Fibroblast of villous mesenchyme (primary cell): ENCODE results near the gene ZFYVE16. TPM values are rescaled to one million over a fixed set of nuclear protein-coding genes. Genes with fewer than 3 reads are reported as not detected.
A peak's percentile ranks its signal among the peaks of the same experiment; 100 is the strongest.
"Not testable (repeated sequence)": the region's sequence is repeated elsewhere in the genome, so short reads cannot be mapped to it uniquely, and the experiment has no call there.

ENCODE experiments used
- DNase-seq: peaks from one replicate; pipeline ENCODE4 v3.0.0-alpha.2; 2010; ENCODE audit warnings: low read depth
- H3K4me3 ChIP-seq: 2 replicates; pipeline ENCODE4 v1.5.1; 2011; ENCODE audit warnings: low read depth, mild to moderate bottlenecking, low read length
- total RNA-seq: library from RNA; depleted of rRNA; stranded (reverse); fragments of >200 nt; gene quantifications from 2 replicates; pipeline ENCODE4 v1.2.3, GENCODE V29; 2012
- TF ChIP-seq, protein P1 (sequence below): IDR thresholded peaks from 2 replicates; pipeline ENCODE4 v1.5.1; 2012; ENCODE audit warnings: low read depth, mild to moderate bottlenecking, low read length; ENCODE audit not compliant: insufficient read depth

The ZFYVE16 gene
- total RNA-seq, 1 donor, result 40.6 TPM

DNA sequence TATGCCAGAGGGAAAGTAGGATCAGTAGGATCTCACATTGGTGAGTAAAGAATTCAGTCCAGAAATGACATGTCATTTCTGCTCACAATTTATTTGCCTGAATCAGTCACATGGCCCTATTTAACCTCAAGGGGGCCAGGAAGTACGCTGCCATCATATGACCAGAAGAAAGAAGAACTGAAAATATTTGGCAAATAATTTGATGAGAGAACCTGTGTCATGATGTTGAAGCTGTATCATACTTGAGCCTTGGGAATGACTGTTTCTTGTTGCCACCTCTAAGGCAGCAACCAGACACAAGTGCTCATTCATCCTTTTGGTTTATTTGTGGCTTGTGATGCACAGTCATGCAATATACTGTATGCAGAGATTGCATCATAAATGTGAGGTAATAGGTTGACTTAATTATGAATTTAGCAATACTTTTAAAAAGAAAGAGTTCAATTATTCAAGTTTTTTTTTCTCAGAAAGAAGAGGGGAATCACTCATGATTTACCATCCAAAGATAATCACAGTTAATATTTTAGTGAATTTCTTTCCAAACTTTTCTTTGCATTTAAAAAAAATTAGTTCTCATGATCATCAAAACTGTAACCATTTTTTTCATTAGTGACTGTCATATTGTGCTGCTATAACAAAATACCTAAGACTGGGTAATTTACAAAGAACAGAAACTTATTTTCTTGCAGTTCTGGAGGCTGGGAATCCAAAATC lies 8.2 kb upstream of the ZFYVE16 start:
- TF ChIP-seq, protein P1, sequence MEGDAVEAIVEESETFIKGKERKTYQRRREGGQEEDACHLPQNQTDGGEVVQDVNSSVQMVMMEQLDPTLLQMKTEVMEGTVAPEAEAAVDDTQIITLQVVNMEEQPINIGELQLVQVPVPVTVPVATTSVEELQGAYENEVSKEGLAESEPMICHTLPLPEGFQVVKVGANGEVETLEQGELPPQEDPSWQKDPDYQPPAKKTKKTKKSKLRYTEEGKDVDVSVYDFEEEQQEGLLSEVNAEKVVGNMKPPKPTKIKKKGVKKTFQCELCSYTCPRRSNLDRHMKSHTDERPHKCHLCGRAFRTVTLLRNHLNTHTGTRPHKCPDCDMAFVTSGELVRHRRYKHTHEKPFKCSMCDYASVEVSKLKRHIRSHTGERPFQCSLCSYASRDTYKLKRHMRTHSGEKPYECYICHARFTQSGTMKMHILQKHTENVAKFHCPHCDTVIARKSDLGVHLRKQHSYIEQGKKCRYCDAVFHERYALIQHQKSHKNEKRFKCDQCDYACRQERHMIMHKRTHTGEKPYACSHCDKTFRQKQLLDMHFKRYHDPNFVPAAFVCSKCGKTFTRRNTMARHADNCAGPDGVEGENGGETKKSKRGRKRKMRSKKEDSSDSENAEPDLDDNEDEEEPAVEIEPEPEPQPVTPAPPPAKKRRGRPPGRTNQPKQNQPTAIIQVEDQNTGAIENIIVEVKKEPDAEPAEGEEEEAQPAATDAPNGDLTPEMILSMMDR, result no peak
- no peak overlapping the region for H3K4me3 ChIP-seq
- peak; percentile 76 for DNase-seq

DNA sequence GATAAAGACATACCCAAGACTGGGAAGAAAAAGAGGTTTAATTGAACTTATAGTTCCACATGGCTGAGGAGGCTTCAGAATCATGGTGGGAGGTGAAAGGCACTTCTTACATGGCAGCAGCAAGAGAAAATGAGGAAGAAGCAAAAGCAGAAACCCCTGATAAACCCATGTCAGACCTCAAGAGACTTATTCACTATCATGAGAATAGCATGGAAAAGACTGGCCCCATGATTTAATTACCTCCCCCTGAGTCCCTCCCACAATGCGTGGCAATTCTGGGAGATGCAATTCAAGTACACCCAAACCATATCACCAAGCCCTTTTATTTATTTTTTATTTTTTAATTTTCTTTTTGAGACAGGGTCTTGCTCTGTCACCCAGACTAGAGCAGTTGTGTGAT lies 7.5 kb upstream of the ZFYVE16 start:
- not testable (repeated sequence) for DNase-seq, H3K4me3 ChIP-seq

DNA sequence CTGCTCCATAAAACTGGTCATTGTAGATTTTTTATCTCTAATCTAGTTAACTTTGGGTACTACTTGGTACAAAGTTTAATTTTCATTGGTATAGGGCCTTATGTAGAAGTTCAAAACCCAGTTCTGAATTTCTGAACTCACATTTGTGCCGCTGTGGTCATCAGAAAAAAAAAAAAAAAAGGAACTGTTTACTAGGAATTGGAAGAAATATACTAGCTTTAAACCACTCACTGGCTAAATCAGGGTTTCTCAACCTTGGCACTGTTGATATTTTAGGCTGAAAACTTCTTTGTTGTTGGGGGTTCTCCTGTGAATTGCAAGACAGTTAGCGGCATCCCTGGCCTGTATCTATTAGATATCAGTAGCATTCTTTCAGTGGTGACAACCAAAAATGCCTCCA lies 4.1 kb upstream of the ZFYVE16 start:
- no peak for DNase-seq
- TF ChIP-seq, protein P1, result no peak
- no peak overlapping the region for H3K4me3 ChIP-seq

DNA sequence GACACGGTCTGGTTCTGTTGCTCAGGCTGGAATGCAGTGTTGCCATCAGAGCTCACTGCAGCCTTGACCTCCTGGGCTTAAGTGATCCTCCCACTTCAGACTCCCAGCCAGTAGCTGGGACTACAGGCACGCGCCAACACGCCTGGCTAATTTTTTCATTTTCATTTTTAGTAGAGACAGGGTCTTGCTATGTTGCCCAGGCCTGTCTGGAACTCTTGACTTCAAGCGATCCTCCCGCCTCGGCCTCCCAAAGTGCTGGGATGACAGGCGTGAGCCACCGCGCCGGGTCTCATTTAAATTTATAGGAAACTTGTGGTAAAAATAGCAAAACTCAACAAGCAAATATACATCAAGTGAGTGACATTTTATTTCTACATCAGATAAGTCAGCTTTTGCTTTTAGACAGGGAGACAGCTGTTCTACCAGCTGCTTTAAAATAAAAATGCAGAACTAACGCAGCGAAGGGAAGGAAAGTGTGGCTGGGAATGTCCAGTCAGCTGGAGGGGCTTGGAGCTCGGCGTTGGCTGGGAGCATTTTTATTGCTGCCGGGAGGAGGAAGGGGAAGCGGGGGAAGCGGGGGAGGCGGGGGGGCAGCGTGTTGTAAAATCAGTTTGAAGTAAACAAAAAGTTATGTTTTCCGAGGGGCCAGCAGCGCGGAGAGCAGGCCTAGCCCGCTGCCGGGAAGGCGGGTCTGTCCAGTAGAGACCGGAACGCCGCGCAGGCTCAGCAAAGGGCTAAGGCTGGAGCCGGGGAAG lies 707 bp upstream of the ZFYVE16 start:
- peak; percentile 92 for DNase-seq
- TF ChIP-seq, protein P1, result no peak
- peak overlapping the region; percentile 94 for H3K4me3 ChIP-seq

DNA sequence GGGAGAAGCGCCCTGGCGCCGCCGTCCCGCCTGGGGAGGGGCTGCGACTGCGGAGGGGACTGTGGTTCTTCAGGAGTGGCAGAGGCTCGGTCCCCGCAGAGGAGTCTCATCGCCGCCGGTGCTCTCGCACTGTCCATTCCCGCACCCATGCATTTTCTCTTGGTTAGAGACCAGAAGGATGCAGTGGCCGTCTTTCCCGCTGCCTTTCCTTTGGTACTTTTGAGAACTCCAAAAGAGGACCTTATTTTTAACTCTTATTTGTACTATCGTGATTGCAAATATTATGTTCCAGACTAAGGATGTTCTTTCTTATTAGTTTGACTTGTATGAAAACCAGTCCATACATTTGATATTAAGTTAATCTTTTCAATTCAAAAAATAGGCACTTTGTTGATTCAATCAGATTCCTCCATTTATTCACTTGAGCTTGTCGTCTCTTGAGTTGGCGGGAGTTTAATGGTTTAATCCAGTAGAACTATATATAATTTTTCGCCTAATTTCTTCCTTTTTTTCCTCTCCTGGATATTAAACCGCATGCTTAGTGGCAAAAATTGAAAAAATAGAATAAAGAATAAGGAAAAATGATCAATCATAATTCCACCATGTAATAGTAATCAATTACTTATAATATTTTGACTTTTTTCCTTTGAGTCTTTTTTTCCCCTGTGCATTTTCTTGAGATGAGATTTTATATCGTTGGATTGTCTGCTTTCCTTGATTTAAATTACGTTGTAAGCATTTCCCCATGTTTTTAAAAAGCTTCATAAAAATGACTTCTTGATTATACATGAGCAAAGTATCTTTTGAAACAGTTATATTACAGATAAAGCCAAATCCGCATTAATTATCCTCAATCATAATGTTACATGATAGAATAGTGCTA lies 861 bp downstream of the ZFYVE16 start:
- peak overlapping the region; percentile 94 for H3K4me3 ChIP-seq
- TF ChIP-seq, protein P1, result no peak
- peak; percentile 53 for DNase-seq

DNA sequence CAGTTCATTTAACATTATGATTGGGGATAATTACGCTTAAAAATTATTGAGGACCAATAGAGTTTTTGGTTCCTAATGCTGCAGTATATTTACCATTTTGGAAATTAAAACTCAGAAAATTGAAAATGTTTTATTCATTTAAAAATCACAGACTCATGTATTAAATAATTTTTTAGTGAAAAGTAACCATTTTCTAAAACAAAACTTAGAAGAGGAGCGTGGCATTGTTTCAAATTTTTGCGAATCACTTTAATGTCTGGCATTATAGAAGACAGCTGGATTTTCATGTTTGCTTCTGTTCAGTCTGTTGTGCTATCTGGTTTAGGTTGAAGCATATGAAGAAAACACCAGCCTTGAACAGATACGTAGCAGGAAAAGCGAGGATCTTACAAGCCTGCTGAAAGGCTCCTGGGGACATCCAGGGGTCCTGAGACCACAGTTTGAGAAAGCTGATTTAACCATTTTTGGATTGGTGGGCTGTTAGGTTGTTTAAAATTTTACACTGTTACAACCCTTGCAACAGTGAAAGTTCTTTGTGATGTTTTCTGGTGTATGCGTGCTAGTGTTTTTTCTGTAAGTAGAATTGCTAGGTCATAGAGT lies 1.6 kb downstream of the ZFYVE16 start:
- peak; percentile 38 for DNase-seq
- peak overlapping the region; percentile 94 for H3K4me3 ChIP-seq
- TF ChIP-seq, protein P1, result no peak
